GM19328 (cell line): ENCODE measurements around the gene PLEKHN1.
"Not testable (repeated sequence)": the region's sequence is repeated elsewhere in the genome, so short reads cannot be mapped to it uniquely, and the experiment has no call there.

Experiments used
- ATAC-seq: cut with Tn5 transposase; IDR thresholded peaks from one replicate; pipeline ENCODE4 v1.9.1; 2021; ENCODE audit warnings: mild to moderate bottlenecking, moderate library complexity; ENCODE audit not compliant: unreplicated experiment

PLEKHN1 gene

DNA sequence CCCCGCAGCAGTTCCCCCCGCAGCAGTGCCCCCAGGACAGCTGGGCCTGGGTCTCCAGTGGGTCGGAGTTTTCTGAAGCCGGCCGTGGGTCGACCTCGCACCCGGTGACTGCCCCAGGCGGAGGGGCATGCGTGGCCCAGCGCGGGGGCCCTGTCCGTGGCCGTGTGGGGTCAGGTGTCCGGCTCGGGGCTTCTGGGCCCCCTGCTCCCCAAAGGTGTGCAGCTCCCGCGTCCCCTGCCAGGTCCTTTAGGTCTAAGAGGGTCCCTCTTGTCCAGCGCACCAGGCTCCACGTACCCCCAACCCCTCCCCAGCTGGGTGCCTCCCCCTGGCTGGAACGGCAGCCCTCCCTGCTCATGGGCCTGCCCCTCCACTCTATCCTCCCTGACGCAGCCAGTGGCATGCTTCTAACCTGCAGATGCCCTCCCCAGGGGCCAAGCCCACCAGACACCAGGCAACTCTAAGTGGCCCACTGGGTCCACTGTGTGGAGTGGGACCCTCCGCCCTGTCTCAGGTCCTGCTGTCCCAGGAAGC, 39.6 kb downstream of the PLEKHN1 start:
- ATAC-seq, result no peak

DNA sequence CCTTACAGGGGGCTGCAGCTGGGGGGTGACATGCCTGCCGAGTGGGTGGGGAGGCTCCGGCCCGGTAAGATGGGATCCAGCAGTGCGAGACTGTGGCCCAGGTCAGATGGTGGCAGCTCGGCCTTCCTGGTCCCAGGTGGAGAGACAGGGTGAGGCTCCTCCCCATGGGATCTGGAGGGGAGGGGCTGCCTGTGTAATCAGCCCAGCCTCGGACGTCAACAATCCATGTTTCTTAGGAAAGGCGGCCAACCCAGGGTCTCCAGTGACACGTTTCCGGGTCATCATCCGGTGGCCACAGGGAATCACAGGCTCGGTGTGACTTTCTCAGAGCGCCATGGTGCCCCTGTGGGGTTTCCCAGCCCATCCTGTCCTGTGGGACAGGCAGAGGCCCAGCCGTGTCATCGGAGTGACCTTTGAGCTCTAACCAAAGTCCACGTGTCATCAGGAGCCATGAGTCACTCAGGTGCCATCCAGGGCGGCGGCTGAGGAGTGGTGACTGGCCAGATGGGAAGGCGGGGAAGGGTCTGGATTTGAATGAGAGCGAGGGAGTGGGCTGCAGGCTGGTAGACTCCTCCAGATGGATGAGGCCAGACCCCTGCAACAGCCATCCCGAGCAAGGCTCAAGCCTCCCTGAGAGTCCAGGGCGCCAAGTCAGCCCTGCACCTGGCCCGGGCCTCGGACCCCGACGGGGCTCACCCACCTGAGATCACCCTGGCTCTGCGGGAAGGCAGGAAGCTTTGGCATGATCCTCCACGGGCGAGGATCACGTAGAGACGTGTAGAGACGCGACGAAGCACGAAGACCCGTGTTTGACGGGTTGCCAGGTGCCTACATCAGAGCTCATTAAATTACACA, 40.2 kb downstream of the PLEKHN1 start:
- no peak for ATAC-seq

DNA sequence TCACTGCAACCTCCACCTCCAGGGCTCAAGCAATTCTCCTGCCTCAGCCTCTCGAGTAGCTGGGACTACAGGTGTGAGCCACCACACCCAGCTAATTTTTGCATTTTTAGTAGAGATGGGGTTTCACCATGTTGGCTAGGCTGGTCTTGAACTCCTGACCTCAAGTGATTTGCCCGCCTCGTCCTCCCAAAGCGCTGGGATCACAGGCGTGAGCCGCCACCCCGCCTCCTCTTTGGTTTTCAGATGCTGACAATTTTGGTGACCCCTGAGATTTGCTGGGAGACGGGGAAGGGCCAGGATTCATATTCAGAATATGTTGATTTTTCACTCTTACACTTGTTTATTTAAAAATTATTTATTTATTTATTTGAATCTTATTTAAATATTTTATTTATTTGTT, 43.8 kb downstream of the PLEKHN1 start:
- ATAC-seq, result not testable (repeated sequence)

- no peak for ATAC-seq
Measured at GRCh38 chr1:1011396-1011949, 45.2 kb downstream of the PLEKHN1 start.

GRCh38 chr1:1012736-1013104, 46.4 kb downstream of the PLEKHN1 start:
- ATAC-seq, result not testable (repeated sequence)

DNA sequence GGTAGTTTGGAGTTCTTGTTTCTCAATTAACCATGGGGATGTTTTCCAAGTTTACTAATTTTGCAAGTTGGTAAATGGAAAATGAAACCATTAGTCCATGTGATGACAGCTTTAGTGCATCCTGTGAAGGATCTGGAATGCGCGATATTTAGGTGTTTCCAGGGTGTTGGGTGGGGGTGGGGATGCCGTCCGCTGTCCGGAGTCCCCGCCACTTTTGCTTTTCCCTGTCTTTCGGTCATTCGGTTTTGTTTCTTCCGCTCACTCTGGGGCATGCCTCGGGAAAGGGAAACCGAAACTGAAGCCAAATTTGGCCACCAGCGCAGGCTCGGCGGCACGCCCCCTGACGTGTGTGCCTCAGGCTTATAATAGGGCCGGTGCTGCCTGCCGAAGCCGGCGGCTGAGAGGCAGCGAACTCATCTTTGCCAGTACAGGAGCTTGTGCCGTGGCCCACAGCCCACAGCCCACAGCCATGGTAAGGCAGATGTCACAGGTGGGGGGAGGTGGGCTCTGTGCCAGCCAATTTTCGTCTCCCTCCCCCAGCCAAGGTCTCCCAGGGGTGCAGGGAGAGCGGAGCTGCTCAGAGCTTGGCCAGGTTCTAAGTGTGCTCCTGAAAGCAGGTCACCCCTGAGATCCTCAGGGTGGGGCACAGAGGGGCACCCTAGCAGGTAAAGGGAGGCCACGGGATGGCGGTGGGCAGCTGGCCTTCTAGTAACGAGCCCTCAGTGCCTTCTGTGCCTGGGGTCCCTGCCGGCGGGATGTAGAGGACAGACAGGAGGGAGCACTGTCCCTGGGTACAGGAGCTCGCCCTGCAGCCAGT, 47.0 kb downstream of the PLEKHN1 start, which contains the start of gene ISG15:
Gene ISG15 (plus strand): TSS at position 393 of the 817 bp plus-strand sequence. CDS start 77 bp downstream, at position 470.
- ATAC-seq, result peak; percentile 59

DNA sequence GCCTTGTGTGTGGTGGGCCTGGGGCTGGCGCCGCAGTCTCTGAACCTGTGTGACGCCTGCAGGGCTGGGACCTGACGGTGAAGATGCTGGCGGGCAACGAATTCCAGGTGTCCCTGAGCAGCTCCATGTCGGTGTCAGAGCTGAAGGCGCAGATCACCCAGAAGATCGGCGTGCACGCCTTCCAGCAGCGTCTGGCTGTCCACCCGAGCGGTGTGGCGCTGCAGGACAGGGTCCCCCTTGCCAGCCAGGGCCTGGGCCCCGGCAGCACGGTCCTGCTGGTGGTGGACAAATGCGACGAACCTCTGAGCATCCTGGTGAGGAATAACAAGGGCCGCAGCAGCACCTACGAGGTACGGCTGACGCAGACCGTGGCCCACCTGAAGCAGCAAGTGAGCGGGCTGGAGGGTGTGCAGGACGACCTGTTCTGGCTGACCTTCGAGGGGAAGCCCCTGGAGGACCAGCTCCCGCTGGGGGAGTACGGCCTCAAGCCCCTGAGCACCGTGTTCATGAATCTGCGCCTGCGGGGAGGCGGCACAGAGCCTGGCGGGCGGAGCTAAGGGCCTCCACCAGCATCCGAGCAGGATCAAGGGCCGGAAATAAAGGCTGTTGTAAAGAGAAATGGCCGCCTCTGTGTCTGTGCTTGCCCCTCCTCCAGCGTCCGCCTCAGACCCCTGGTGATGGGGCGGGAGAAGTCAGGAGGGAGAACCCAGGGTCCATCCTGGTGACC, 47.8 kb downstream of the PLEKHN1 start:
- no peak for ATAC-seq

GRCh38 chr1:1014799-1015681, 48.8 kb downstream of the PLEKHN1 start:
- no peak for ATAC-seq

DNA sequence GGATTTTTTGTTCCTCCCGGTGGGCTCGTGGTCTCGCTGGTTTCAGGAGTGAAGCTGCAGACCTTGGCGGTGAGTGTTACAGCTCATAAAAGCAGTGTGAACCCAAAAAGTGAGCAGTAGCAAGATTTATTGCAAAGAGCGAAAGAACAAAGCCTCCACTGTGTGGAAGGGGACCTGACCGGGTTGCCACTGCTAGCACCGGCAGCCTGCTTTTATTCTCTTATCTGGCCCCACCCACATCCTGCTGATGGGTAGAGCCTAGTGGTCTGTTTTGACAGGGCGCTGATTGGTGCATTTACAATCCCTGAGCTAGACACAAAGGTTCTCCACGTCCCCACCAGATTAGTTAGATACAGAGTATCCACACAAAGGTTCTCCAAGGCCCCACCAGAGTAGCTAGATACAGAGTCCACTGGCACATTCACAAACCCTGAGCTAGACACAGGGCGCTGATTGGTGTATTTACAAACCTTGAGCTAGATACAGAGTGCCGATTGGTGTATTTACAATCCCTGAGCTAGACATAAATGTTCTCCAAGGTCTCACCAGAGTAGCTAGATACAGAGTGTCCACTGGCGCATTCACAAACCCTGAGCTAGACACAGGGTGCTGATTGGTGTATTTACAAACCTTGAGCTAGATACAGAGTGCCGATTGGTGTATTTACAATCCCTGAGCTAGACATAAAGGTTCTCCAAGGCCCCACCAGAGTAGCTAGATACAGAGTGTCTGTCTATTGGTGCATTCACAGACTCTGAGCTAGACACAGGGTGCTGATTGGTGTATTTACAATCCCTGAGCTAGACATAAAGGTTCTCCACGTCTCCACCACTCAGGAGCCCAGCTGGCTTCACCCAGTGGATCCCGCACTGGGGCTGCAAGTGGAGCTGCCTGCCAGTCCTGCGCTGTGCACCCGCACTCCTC, 51.4 kb downstream of the PLEKHN1 start:
- not testable (repeated sequence) for ATAC-seq

DNA sequence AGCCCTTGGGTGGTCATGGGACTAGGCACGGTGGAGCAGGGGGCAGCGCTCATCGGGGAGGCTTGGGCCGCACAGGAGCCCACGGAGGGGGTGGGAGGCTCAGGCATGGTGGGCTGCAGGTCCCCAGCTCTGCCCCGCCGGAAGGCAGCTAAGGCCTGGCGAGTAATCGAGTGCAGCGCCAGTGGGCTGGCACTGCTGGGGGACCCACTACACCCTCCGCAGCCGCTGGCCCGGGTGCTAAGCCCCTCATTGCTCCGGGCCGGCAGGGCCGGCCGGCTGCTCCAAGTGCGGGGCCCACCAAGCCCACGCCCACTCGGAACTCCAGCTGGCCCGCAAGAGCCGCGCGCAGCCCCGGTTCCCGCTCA, 52.0 kb downstream of the PLEKHN1 start:
- ATAC-seq, result not testable (repeated sequence)

GRCh38 chr1:1019122-1019999, 53.1 kb downstream of the PLEKHN1 start:
- ATAC-seq, result peak; percentile 73

DNA sequence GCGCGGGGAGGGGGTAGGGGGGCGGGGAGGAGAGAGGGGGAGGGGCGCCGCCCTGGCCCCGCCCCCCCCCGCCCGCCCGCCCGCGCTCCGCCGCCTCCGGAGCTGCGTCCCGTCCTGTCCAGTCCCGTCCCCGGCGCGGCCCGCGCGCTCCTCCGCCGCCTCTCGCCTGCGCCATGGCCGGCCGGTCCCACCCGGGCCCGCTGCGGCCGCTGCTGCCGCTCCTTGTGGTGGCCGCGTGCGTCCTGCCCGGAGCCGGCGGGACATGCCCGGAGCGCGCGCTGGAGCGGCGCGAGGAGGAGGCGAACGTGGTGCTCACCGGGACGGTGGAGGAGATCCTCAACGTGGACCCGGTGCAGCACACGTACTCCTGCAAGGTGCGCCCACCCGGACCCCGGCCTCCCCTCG, 53.7 kb downstream of the PLEKHN1 start, which contains the start of gene AGRN:
Gene AGRN (plus strand): TSS at position 121 of the 405 bp plus-strand sequence. CDS start 53 bp downstream, at position 174.
- ATAC-seq, result peak; percentile 13

GRCh38 chr1:1020415-1021009, 54.2 kb downstream of the PLEKHN1 start:
- ATAC-seq, result peak; percentile 11

- no peak for ATAC-seq
Measured at GRCh38 chr1:1021010-1021919, 55.0 kb downstream of the PLEKHN1 start.

- ATAC-seq, result no peak
Measured at GRCh38 chr1:1021920-1022259, 55.6 kb downstream of the PLEKHN1 start.
